Peyer's patch (tissue), 4 donors: ENCODE measurements around the gene HMGXB3.

Experiments
- POLR2A ChIP-seq, 2 donors: fragments of 450-650 bp; IDR thresholded peaks; one replicate each; pipeline ENCODE4 v1.5.1; 2017; ENCODE audit warnings: antibody characterized with exemption in 2 of 2, mild to moderate bottlenecking in 2 of 2, moderate library complexity in 2 of 2
- TF ChIP-seq, protein P1 (sequence below), 6 experiments: fragments of 450-650 bp in 4 of 6; fragments of 200-600 bp in 2 of 6; sonication (generic) in 1 of 6; IDR thresholded peaks; one replicate each; pipeline ENCODE4 v1.5.1; 2017 to 2019; ENCODE audit warnings: antibody characterized with exemption in 6 of 6, mild to moderate bottlenecking in 3 of 6, moderate library complexity in 1 of 6

DNA sequence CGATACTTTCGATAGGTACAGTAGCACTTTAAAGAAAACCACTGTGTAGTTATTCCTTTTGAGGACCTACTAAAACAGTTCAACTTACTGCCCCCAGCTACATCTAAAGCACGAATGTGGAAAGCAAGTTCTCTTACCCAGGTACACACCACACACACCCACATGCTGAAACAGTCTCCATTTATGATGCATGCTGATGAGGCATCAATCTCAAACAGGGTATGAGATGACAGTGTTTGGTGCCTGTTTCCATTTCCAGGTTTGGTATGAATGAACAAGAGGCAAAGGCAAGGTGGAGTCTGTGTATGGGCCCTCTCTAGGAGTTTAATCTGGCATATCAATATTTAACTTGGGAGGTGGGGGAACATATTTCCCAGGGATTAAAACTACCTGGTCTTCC, 13.9 kb downstream of the HMGXB3 start:
- TF ChIP-seq, protein P1, sequence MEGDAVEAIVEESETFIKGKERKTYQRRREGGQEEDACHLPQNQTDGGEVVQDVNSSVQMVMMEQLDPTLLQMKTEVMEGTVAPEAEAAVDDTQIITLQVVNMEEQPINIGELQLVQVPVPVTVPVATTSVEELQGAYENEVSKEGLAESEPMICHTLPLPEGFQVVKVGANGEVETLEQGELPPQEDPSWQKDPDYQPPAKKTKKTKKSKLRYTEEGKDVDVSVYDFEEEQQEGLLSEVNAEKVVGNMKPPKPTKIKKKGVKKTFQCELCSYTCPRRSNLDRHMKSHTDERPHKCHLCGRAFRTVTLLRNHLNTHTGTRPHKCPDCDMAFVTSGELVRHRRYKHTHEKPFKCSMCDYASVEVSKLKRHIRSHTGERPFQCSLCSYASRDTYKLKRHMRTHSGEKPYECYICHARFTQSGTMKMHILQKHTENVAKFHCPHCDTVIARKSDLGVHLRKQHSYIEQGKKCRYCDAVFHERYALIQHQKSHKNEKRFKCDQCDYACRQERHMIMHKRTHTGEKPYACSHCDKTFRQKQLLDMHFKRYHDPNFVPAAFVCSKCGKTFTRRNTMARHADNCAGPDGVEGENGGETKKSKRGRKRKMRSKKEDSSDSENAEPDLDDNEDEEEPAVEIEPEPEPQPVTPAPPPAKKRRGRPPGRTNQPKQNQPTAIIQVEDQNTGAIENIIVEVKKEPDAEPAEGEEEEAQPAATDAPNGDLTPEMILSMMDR (IDR thresholded peaks at IDR 0.05) = no peak
- TF ChIP-seq POLR2A (IDR thresholded peaks at IDR 0.05) = no peak
